ENCODE data around the gene MUC5AC. TPM values are rescaled to one million over a fixed set of nuclear protein-coding genes. Genes with fewer than 3 reads are reported as not detected.

Gene MUC5AC
- total RNA-seq, 1 experiment from 2014 or later, result under 0.01 TPM

DNA sequence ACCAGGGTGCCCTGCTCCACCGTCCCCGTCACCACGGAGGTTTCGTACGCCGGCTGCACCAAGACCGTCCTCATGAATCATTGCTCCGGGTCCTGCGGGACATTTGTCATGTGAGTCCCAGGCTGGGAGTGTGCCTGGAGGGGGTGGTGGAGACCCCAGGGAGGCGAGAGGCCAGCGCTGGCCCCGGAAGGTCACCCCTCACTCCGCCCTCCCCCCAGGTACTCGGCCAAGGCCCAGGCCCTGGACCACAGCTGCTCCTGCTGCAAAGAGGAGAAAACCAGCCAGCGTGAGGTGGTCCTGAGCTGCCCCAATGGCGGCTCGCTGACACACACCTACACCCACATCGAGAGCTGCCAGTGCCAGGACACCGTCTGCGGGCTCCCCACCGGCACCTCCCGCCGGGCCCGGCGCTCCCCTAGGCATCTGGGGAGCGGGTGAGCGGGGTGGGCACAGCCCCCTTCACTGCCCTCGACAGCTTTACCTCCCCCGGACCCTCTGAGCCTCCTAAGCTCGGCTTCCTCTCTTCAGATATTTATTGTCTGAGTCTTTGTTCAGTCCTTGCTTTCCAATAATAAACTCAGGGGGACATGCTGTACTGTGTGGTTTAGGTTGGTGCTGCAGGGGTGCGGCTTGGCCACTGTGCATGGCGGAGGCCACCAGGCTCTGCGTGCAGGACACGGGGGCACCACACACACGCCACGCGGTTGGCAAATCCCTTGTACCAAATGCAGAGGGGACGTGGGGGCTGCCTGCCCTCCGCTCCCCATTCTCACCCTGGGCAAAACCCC, 47.6 kb upstream of the MUC5AC start:
- Mint-ChIP-seq H3K4me3 (no peak overlapping the region), H3K4me1 (no peaks in the 10 kb centered on the region), H3K27me3 (ENCODE audit: low read depth) (no peaks in the 10 kb centered on the region), H3K27ac (no peak overlapping the region), H3K36me3 (no peaks in the 10 kb centered on the region), H3K9me3 (peaks cover 8% of the 10 kb centered on the region; the same call in 1 of the 2 replicates)
- TF ChIP-seq ZNF232 (CRISPR knock-in tag; IDR thresholded peaks at IDR 0.05) (no peak), TEAD4 (CRISPR knock-in tag; IDR thresholded peaks at IDR 0.05) (no peak), PRRX2 (CRISPR knock-in tag; IDR thresholded peaks at IDR 0.05) (no peak)
- TF ChIP-seq, protein P1, sequence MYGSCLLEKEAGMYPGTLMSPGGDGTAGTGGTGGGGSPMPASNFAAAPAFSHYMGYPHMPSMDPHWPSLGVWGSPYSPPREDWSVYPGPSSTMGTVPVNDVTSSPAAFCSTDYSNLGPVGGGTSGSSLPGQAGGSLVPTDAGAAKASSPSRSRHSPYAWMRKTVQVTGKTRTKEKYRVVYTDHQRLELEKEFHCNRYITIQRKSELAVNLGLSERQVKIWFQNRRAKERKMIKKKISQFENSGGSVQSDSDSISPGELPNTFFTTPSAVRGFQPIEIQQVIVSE (CRISPR knock-in tag; IDR thresholded peaks at IDR 0.05; ENCODE audit: borderline replicate concordance), result no peak
- TF ChIP-seq, protein P2, sequence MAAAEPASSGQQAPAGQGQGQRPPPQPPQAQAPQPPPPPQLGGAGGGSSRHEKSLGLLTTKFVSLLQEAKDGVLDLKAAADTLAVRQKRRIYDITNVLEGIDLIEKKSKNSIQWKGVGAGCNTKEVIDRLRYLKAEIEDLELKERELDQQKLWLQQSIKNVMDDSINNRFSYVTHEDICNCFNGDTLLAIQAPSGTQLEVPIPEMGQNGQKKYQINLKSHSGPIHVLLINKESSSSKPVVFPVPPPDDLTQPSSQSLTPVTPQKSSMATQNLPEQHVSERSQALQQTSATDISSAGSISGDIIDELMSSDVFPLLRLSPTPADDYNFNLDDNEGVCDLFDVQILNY (CRISPR knock-in tag; IDR thresholded peaks at IDR 0.05), result no peak
- TF ChIP-seq, protein P3, sequence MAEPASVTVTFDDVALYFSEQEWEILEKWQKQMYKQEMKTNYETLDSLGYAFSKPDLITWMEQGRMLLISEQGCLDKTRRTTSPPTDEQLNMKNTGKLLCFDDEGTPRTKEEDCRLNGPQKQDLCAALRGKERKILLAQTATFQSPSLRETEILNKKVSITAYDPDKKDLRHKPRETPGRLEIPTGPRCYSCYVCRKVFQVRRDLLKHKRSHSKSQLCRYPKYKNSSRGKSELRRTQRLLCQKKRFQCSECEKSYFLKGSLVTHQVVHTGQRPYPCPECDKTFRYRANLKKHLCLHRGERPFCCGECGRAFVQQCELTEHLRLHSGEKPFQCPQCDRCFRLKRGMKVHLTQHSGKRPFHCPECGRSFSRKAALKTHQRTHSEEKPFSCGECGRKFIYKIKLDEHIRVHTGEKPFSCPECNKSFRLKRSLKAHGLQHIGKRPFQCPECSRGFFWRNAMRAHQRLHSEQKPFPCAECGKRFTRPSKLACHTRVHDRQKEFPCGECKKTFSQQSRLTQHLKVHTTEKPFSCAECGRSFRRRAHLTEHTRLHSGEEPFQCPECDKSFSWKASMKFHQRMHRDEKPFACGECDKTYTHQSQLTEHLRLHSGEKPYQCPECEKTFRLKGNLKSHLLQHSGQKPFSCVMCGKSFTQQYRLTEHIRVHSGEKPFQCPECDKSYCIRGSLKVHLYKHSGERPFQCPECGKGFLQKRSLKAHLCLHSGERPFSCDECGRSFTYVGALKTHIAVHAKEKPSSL (CRISPR knock-in tag; conservative IDR thresholded peaks at IDR 0.05), result no peak
- ChIA-PET POLR2A (no interaction called here), CTCF (interaction anchor here (0.6 kb wide), 1 partner anchor 234 kb away, joined by 3 read pairs; no protein-coding TSS in a partner anchor)
- ATAC-seq (no peak), DNase-seq (ENCODE audit: low spot score) (no peak)

DNA sequence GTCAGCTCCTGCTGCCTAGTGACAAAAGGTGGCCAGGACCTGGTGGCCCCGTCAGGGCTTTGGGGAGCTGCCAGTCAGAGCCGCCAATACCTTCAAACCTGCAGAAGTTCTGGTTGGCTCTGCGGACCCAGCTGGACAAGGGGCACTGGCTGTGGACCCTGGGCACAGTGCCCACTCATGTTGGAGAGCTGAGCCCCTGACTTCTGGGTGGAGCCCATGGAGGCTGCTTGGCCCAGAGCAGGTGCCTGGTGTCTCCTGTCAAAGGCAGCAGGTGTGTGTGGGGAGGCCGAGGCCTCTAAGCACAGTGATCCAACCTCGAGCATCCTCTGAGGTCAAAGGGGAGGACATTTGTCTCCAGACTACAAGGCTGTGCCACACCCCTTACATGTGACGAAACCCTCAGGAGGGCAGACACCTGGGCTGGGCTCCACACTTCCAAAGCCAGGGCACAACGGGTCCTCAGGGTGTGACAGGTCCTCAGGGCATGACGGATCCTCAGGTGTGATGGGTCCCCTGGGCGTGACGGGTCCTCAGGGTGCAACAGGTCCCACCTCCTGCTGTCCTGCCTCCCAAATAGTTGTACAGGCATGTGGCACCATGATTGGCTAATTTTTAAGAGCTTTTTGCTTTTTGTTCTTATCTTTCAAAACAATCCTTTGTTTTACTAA, 46.1 kb upstream of the MUC5AC start:
- no peak for ATAC-seq
- Mint-ChIP-seq H3K9me3 (peaks cover 8% of the 10 kb centered on the region; the same call in 1 of the 2 replicates), H3K27me3 (ENCODE audit: low read depth) (no peaks in the 10 kb centered on the region), H3K4me1 (no peaks in the 10 kb centered on the region), H3K4me3 (no peak overlapping the region), H3K36me3 (no peaks in the 10 kb centered on the region), H3K27ac (no peak overlapping the region)
- no peak for DNase-seq (ENCODE audit: low spot score)
- ChIA-PET CTCF (interaction anchor here (1.2 kb wide), 1 partner anchor 403 kb away, joined by 3 read pairs; no protein-coding TSS in a partner anchor), POLR2A (no interaction called here)
- TF ChIP-seq, protein P4, sequence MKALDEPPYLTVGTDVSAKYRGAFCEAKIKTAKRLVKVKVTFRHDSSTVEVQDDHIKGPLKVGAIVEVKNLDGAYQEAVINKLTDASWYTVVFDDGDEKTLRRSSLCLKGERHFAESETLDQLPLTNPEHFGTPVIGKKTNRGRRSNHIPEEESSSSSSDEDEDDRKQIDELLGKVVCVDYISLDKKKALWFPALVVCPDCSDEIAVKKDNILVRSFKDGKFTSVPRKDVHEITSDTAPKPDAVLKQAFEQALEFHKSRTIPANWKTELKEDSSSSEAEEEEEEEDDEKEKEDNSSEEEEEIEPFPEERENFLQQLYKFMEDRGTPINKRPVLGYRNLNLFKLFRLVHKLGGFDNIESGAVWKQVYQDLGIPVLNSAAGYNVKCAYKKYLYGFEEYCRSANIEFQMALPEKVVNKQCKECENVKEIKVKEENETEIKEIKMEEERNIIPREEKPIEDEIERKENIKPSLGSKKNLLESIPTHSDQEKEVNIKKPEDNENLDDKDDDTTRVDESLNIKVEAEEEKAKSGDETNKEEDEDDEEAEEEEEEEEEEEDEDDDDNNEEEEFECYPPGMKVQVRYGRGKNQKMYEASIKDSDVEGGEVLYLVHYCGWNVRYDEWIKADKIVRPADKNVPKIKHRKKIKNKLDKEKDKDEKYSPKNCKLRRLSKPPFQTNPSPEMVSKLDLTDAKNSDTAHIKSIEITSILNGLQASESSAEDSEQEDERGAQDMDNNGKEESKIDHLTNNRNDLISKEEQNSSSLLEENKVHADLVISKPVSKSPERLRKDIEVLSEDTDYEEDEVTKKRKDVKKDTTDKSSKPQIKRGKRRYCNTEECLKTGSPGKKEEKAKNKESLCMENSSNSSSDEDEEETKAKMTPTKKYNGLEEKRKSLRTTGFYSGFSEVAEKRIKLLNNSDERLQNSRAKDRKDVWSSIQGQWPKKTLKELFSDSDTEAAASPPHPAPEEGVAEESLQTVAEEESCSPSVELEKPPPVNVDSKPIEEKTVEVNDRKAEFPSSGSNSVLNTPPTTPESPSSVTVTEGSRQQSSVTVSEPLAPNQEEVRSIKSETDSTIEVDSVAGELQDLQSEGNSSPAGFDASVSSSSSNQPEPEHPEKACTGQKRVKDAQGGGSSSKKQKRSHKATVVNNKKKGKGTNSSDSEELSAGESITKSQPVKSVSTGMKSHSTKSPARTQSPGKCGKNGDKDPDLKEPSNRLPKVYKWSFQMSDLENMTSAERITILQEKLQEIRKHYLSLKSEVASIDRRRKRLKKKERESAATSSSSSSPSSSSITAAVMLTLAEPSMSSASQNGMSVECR (CRISPR knock-in tag; IDR thresholded peaks at IDR 0.05; ENCODE audit: borderline replicate concordance), result no peak
- TF ChIP-seq ZNF138 (CRISPR knock-in tag; conservative IDR thresholded peaks at IDR 0.05), result no peak
- no peak for TF ChIP-seq ERG (CRISPR knock-in tag; IDR thresholded peaks at IDR 0.05)
- TF ChIP-seq USF2 (CRISPR knock-in tag; IDR thresholded peaks at IDR 0.05), result no peak
- TF ChIP-seq RORB (CRISPR knock-in tag; IDR thresholded peaks at IDR 0.05), result no peak
- TF ChIP-seq ETV6 (CRISPR knock-in tag; IDR thresholded peaks at IDR 0.05), result no peak
- TF ChIP-seq TEAD1 (CRISPR knock-in tag; IDR thresholded peaks at IDR 0.05), result no peak
- no peak for TF ChIP-seq ZNF317 (CRISPR knock-in tag; IDR thresholded peaks at IDR 0.05; ENCODE audit: borderline replicate concordance, low read depth)
- no peak for TF ChIP-seq ESRRA (CRISPR knock-in tag; IDR thresholded peaks at IDR 0.05; ENCODE audit: borderline replicate concordance)
- no peak for TF ChIP-seq ZNF281 (CRISPR knock-in tag; IDR thresholded peaks at IDR 0.05)
- TF ChIP-seq MAX (CRISPR knock-in tag; IDR thresholded peaks at IDR 0.05), result no peak
- TF ChIP-seq NFYB (CRISPR knock-in tag; conservative IDR thresholded peaks at IDR 0.05; ENCODE audit: low read depth), result no peak
